ENCODE data around the gene CTIF.

DNA sequence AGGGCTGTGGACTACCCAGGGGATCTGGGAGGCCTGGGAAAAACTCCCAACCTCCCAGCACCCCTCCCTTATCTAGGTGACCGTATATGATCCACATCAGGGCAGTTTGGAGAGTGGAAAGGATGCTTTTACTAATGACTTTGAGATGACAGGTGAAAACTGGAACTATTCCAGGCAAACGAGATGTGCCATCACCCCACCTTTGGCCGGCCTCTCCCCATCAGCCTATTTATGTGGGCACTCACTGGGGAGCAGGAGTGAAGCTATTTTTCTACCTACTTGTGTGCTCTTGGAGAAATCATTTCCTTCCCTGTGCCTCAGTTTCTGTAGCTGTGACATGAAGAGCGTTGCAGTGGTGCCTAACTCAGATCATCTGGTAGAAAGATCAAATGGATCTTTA, 304.8 kb downstream of the CTIF start:
- TF ChIP-seq, protein P1, sequence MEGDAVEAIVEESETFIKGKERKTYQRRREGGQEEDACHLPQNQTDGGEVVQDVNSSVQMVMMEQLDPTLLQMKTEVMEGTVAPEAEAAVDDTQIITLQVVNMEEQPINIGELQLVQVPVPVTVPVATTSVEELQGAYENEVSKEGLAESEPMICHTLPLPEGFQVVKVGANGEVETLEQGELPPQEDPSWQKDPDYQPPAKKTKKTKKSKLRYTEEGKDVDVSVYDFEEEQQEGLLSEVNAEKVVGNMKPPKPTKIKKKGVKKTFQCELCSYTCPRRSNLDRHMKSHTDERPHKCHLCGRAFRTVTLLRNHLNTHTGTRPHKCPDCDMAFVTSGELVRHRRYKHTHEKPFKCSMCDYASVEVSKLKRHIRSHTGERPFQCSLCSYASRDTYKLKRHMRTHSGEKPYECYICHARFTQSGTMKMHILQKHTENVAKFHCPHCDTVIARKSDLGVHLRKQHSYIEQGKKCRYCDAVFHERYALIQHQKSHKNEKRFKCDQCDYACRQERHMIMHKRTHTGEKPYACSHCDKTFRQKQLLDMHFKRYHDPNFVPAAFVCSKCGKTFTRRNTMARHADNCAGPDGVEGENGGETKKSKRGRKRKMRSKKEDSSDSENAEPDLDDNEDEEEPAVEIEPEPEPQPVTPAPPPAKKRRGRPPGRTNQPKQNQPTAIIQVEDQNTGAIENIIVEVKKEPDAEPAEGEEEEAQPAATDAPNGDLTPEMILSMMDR (IDR thresholded peaks at IDR 0.05; ENCODE audit: poor library complexity, severe bottlenecking): no peak
- TF ChIP-seq EP300 (conservative IDR thresholded peaks at IDR 0.05; ENCODE audit: poor library complexity, severe bottlenecking): no peak
- no peak for TF ChIP-seq POLR2AphosphoS5 (IDR thresholded peaks at IDR 0.05)
- no peak for TF ChIP-seq REST (IDR thresholded peaks at IDR 0.05; ENCODE audit: borderline replicate concordance)
- TF ChIP-seq MXI1 (conservative IDR thresholded peaks at IDR 0.05; ENCODE audit: poor library complexity, severe bottlenecking): no peak

Data from neural cell (in vitro differentiated cells).